DMS79 treated with DMSO at 0.1 percent for 48 hours (cell line): ENCODE data around the gene DRAXIN.

Source experiments
- DNase-seq: peaks from one replicate; lab custom pipeline; 2025; lab: John Stamatoyannopoulos, UW

DRAXIN gene

GRCh38 chr1:11690397-11691301 is 861 bp upstream of the DRAXIN start:
- DNase-seq, result peak; percentile 86

GRCh38 chr1:11691928-11692711 is 610 bp downstream of the DRAXIN start:
- peak; percentile 23 for DNase-seq

GRCh38 chr1:11693024-11693590 is 1.6 kb downstream of the DRAXIN start:
- DNase-seq, result no peak

- DNase-seq, result no peak
Measured at GRCh38 chr1:11693917-11694316, 2.4 kb downstream of the DRAXIN start.

DNA sequence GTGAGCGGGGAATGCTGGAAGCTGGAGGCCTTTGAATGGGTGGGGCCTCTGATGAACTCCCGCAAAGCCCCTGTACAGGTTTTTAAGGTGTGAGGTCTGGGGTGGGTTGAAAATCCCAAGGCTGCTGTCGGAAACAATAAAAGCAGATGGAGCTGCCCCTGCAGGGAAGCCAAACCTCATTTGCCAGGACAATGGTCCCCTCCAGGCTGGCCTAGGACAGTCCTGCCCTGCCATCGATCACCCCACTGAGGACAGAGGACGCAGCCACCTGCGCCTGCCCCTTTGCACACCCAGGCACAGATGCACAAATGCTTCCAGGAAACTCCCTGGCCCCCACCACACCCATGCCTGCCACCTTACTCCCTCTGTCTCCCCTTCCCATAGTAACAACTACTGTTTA is 4.4 kb downstream of the DRAXIN start:
- no peak for DNase-seq

GRCh38 chr1:11697188-11697892 is 5.8 kb downstream of the DRAXIN start:
- no peak for DNase-seq

DNA sequence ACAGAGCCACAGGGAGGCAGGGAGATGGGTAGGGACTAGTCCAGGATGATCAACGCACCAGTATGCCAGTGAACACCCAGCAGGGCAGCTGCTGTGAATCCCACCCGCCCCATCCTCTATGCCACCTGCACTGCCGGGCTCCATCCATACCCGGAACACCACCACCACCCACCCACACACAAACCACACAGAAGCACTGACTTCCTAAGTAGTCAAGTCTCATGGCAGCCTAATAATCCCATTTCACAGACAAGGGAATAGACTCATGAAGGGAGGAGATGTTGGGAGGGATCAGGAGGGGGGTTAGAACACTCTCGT is 6.3 kb downstream of the DRAXIN start:
- no peak for DNase-seq

GRCh38 chr1:11700601-11701467 is 9.3 kb downstream of the DRAXIN start:
- no peak for DNase-seq

DNA sequence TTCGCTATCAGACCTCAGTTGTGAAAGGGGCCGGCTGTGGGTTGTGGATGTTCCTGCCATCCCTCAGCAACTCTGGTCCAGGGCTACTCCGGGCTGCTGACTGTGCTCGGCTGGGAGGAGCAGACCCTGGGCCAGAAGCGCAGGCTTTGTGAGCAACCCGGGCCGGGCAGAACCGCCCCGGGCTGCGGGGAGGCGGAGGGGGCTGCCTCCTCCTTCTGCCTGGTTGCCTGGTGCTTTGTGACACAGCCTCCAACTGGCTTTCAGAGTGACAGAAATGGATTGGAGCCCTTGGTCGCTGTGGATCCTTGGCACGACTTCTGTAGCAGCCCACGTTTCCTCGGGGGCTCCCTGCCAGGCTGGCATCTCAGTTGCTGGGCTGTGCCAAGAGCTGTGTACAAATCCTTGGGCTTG is 10.0 kb downstream of the DRAXIN start:
- no peak for DNase-seq

DNA sequence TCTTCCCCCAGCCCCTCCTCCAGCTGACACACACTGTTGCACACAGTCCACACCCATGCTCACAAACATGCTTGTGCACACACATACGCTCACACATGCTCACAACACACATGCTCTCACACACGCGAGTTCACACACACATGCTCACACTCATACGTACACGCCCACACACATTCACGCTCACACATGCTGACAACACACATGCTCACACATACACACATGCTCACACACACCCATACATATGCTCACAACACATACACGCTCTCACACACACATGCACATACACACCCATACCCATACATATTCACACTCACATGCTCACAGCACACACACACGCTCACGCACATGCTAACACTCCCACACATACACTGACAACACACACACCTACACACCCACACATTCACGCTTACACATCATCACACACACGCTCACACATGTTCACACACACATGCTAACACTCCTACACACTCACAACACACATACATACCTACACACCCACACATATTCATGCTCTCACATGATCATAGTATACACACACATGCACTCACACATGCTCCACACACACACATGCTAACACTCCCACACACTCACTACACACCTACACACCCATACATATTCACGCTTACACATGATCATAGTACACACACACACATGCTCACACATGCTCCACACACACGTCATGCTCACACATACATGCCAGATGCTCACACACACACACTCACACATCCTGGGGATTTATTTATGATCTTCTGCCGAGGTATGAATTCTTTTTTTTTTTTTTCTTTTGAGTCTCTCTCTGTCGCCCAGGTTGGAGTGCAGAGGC is 10.7 kb downstream of the DRAXIN start:
- no peak for DNase-seq

DNA sequence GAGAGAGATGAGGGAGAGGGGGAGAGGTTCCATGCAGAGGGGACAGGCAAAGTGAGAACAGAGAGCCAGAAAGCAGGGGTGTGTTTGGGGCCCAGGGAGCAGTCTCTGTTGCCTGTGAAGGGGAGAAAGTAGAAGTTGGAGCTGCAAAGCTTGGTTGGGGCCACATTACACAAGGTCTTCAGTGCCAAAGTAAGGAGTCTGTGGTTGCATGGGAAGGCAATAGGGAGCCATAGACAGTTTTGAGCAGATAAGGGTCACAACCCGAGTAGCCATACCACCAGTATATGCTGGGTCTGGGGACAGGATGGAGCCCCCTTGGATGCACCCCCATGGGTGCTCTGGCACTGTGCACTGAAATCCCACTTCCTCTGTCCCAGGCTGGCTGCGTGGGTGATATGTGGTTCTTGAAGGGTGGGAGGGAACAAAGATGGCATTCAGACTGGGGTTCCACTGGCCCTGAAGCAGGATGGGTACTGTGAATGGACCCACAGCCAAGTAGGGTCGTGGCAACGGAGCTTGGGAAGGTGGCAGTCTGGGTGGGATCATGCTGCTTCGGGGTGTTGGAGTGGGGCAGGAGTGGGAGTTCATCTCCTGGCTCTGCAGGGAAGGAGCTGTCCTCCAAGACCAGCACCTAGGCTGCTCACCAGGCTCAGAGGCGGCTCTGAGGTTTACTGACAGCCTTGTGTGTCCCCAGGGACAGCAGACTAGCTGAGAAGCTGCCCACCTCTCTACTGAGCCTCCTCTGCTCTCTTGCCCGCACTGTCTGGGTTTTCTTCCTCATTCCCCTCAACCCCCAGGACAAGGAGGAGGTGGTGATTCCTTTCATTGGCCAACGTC is 12.1 kb downstream of the DRAXIN start:
- no peak for DNase-seq

DNA sequence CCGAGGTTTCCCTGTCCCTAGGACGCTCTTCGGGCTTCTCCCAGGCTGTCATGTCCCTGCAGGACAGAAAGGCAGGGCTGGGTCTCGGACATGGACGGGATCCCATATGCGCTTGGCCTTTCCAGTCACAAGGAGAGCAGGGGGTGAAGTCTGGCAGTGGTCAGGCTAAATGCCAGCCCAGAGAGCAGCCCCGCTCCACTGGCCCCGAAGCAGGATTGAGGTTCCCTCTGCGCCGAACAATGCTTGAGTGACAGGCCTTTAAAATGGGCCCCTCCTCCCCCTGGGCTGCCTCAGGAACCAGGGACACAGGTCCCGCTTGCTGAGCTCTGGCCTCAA is 12.7 kb downstream of the DRAXIN start:
- DNase-seq, result no peak

DNA sequence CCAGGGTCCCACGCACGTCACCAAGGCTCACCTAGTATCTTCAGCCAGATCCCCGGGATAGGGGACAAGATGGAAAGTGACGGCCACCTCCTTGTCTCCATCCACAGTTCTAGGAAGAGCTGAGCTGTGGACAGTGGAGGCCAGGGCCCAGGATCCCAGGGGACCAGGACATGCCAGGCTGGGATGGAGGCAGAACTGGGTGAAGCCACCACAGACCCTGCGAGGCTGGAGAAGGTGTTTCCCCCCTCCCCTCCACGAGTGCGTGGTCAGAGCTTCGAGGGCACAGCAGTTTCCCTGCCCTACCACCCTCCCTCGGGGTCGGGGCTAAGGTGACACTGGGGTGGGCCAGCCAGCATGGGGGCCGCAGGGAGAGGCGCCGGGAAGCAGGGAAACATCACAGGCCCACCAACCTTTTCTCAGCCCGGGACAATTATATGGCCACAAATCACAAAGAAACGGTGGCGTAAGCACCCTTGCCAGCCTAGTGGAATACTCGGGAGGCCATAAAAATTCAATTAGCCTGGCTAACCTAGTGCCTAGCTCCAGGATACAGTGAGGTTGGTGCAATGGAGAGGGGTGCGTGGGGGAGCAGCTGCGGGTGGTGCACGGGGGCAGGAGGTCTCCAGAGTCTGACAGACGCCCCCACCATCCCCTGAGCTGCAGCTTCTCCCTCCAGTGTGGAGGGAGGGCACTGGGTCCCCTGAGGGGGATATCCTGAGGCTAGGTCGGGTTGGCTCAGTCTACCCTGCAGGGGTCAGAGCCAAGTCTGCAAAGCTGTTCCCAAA is 13.4 kb downstream of the DRAXIN start:
- DNase-seq, result no peak

DNA sequence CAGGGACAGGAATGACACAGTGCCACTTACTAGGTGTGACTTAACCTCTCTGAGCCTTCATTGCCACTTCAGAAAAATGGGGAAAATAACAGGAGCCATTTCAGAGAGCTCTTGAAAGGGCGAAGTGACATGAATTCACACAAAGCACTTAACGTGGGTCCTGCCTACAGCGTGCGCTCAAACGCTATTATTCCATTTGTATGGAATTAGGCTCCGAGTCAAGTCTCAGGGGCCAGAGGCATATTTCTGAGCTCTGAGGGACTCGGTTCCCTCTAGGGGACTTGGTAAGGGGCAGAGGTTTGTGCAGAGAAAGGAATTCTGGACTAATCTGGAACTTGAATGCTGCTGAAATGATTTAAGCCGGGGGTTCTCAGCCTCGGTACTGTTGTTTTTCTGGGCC is 14.1 kb downstream of the DRAXIN start:
- DNase-seq, result no peak

- DNase-seq, result no peak
Measured at GRCh38 chr1:11706292-11706691, 14.8 kb downstream of the DRAXIN start.

DNA sequence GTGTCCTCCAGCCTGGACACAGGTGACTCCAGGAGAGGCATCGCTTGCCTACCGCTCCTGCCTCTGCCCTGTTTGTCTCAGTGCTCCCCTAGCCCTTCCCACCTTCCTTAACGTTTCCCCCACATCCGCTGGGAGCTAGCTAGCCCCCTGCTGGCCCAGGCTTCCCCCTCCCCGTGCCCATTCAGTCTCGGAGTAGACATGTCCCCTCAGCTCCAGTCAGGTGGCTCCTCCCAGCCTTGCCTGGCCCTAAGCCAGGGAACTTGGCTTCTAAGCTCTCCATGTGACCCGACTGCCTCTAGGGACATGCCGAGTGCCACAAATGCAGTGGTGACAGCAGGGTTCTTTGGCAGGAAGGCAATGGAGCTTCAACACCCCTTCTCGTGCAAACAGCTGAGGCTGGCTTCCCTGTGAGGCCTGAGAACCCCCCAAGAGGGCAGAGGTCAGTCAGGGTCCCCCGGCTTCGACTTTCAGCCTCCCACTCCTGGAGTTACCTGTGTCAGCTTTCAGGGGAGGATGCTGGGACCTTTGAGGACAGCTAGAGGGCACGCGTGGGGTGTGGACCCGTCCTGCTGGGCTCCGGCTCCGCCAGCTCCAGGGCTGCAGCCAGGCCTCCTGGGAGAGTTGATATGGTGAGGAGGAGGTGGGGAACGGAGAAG is 16.2 kb downstream of the DRAXIN start:
- peak; percentile 94 for DNase-seq

- no peak for DNase-seq
Measured at GRCh38 chr1:11708554-11709350, 17.2 kb downstream of the DRAXIN start.

DNA sequence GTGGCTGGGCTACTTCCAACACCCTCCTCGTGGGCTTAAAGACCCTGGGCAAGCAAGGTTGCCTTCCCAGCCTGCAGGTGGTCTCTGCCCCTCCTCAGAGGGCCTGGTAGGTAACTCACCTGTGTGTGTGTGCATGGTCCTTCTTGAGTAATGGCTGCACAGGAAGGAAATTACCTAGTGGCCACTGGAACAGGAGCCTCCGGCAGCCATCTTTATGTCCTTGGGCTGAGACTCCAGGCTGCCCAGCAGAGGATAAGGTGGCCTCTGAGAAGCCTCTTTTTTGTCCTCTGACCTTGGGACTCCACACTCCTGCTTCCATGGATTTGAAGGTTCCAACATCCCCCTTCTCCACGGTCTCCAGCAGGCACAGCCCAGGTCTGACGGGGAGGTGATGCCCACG is 20.0 kb downstream of the DRAXIN start:
- no peak for DNase-seq
